Glomerular endothelial cell (primary cell): ENCODE results near the gene TMEM92. TPM values are rescaled to one million over a fixed set of nuclear protein-coding genes. Genes with fewer than 3 reads are reported as not detected.
"Not testable (repeated sequence)": the region's sequence is repeated elsewhere in the genome, so short reads cannot be mapped to it uniquely, and the experiment has no call there.

Source experiments
- DNase-seq: peaks from one replicate; pipeline ENCODE4 v3.0.0-alpha.2; 2011; ENCODE audit warnings: low read depth, low spot score; ENCODE audit errors: extremely low read depth
- total RNA-seq: library from RNA; depleted of rRNA; stranded (reverse); fragments of >200 nt; gene quantifications from 2 replicates; pipeline ENCODE4 v1.2.3, GENCODE V29; 2015

Gene TMEM92
- total RNA-seq, 1 donor from 2014 or later = 0.12 TPM

DNA sequence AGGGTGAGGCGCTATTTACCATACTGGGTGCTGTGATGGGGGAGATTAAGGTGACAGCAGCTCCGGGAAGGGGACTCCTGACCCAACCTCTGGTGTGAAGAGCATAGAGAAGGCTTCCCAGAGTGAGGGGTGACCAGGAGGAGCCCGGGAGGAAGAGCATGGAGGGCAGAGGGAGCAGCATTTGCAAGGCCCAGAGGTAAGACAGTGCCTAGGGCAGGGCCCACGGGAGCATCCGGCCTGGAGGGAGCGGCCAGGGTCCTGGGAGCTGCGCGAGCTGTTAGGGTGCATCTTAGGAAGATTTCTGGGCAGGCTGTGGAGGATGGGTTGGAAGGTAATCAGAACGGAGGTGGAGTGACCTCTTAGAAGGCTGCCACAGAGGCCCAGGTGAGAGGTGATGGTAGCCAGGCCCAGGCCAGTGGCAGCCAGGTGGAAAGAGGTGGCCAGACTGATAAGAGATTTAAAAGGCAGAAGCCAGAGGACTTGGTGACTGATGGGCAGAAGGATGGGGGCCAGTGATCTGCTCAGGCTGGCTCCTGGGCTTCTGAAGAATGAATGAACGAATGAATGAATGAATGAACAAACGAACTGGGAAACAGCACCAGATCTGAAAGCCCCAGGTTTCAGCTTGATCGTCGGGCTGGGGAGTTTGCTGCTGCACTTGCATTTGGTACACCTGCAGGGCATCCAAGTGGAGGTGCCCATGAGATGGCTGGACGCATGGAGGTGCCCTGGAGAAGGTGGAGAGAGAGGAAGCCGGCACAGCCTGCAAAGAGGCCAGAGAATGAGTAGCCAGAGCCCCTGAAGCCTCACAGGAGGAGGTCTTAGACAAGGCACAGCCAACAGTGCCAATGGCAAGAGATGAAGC, 13.0 kb upstream of the TMEM92 start:
- no peak for DNase-seq

DNA sequence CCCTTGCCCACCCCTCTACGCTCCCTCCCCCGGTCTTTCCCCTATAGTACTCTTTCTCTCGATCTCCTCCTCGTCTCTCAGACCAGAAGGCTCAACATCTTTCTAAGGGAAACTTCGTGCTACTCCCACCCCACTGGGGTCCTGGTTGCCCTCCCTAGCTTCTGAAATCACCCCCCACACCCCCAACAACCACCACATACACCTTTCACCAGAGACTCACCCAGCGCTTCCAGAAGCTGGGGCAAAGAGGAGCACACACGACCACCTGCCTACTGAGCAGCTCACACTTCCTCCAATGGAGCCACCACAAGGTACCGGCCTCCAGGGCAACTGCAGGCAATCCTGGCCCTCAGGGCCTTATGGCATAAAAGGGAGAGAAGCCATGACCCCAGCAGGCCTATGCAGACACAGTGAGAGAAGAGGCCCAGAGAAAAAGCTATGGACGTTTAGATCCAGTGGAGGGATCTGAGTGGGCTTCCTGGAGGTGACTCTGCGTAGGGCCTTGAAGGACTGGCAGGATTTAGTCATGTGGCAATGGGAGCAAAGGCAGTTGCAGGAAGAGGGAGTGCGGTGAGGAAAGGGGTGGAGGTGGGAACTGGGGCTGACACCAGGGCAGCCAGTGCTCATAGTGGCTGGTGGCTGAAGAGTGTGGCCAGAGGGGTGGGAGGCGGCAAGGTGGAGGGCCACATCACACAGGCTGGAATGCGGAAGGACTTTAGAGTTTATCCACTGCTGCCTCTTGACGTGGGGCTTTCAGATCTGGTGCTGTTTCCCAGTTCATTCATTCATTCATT, 12.1 kb upstream of the TMEM92 start:
- DNase-seq = no peak

DNA sequence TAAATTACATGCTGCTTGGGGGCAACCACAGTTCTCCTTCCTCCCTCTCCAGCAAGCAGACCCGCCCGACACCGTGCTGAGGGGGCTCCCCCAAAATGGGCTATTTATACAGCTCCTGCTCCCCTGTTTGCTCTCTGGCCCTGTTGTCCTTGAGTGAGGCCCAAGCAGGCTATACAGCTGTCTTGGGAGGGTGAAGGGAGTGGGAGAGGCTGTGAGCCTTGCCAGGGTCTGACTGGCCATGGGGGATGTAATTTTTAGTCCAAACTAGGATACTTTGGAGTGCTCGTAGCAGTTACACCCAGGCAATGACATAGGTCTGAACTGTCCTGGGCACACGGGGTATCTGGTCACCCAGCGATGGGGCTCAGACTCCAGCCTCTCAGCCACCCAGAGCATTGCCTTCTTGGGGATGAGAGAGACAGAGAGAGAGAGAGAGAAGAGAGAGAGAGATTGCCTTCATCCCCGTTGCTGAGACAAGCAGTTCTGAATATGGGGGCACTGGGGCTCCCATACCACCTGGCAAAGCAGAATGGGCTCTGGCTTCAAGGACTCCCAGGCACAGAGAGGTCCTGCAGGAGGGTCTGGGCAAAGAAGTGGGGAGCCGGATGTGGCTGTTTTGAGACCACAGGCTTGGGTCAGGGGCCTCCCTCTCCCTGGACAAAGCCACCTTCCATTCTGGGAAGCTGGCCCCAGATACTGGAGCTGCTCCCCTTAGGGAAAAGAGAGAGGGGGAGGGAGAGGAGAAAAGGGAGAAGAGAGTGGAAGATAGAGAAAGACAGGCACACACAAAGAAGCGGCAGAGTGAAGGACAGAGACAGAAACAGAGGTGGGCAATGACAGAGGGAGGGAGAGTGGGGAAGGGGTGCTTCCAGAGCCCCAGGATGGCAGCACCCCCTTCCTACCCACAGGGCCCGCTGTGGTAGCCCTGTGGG, 10.7 kb upstream of the TMEM92 start:
- no peak for DNase-seq

DNA sequence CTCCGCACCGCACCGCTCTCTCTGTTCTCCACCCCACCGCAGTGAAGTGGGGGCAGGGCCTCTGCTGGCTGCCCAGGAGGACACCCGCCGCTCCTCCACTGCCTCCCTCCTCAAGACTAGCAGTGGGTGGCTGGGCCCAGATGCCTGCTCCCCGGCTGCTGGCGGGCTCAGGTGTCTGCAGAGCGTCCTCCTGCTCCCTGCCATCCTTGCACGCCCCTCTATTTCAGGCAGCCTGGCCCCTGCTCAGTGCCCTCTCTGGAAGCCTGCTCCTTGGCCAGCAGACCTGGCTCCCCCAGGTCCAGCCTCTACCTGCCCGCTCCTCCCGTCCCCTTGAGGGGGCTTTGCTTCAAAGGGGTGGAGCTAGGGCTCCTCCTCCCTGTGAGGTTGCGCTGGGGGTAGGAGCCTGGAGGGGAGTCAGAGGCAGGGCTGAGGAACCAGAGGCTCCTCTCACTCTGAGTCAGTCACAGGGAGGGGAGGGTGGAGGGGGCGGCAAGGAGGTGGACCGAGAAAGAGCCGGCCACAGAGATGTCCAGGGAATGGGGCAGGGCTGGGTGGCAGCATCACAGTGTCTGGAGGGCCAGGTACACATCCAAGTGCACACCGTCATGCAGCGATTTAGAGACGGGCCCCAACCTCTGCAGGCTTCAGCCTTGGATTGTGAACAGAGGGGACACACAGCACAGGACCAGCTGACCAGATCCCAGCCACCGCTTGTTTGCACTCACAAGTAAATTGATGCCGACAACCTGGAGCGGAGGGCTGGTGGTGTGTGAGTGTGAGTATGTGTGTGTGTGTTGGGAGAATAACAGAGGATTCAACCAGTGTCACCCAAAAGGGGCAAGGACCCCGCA, 9.8 kb upstream of the TMEM92 start:
- no peak for DNase-seq

DNA sequence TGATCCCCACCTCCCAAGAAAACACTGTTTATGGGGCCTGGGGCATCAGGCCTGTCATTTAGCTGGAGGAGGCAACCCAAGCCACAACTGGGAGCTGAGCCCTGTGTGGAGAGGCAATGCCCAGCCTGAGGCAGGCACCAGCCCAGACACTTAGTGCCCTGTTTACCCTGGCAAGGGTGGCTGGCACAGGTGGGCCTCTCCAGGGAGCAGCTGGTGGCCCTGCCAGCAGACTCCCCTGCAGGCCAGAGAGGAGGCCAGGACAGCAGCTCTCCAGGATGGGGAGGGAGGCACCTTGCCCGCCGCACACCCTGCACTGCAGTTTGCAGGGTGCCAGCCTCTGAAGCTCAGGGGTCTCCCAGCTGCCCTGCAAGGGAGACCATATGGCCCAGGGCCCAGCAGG, 9.1 kb upstream of the TMEM92 start:
- DNase-seq = no peak

DNA sequence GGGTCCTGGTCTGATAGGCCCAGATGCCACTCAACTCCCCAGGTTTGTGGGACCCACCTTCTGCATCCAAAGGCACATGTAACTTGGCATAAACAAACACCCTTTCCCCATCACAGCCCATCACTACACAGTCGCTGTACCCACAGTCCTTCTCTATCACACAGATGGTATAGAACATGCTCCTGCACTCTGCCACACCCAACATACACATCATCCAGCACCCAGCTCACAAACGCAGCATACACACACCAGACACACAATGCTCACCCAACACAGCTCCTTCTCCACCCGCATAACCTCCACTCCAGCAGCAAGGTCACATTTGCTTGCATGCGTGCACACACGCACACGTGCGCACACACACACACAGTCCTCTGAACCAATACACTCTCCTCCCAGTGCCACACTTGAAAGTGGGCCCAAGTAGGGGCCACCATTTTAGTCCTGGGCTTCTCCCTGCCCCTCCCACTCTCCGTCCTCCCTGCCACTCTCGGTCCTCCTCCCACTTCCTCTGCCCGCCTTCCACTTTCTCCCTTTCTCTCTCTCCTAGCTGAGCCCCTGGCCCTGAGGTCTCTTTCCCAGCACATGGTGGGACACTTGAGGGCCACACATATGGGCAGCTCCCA, 8.5 kb upstream of the TMEM92 start:
- no peak for DNase-seq

DNA sequence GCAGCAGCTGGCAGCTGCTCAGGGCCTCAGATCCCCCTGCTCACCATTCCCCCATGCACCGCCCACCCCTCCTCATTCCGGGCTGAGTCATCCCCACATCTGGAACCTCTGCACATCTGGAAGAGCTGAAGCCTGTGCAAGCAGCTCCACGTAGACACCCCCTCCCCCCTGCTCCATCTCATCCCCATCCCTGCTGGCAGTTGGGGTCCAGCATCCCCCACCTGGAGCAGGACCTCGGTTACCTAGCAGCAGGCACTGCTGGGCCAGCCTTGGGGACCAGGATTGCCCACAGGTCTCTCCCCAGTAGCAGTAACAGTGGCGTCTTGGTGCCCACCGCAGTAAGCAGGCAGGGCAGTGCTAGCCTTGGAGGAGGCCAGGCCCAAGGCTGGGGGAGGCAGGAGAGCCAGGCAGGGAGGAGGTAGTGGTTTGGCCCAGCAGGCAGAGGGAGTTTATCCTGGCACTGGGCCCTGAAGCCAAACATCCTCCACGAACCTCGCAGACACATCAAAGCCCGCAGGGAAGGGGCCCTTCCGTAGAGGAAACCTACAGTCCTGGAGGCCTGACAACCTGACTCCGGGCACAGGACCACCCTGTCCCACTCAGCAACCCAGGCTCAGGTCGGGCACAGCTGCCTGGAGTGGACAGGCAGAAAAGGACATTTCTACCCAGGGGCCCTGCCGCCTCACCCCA, 7.7 kb upstream of the TMEM92 start:
- DNase-seq = no peak

DNA sequence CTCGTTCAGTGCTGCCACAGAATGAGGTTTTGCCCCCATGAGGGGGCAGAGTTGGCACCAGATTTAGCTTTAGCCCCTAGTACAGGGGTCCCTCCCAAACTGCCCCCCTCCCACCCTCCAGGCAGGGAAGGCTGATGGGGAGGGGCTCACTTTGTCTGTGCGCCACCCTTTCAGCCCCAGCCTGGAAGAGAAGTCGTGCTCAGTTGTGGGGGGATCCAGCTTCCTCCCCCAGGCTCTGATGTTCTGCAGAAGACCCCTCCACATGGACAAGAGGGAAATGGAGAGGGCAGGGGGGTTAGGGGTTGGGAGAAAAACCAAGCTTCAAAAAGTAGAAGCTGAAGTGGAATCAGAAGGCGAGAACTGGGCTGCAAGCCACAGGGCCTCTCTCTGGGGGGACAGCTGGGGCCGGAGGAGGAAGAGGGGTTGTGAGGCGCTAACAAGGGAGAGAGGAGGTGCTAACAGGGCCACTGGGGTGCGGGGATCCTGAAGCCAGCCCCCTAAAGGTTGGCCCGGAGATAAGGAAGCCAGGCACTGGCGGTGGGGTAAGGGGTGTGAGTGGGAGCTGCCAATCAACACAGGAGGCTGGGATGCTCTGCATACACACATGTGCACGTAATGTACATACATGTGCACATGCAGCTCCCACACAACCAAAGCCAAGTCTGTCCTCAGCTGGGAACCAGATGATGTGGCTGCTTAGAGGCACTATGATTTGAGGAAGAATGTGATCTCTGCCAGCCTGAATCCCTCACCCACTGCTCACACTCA, 7.0 kb upstream of the TMEM92 start:
- no peak for DNase-seq

DNA sequence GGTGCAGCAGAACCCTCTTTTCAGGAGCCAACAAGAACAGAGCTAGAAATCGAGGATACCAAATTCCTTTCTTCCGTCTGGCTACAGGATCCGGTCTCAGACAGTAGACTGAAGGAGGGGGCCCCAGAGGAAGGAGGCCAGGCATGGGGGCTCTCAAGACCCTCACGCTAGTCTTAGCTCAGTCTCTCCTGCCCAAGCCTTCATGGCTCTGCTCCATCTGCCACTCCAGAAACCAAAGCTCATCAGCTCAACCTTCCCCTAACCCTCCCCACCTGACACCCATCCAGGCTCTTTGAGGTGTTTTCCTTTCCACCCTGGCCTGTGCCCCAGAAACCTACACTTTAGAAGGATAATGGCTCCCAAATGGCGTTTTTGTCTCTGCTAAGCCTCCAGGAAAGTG, 6.2 kb upstream of the TMEM92 start:
- no peak for DNase-seq

DNA sequence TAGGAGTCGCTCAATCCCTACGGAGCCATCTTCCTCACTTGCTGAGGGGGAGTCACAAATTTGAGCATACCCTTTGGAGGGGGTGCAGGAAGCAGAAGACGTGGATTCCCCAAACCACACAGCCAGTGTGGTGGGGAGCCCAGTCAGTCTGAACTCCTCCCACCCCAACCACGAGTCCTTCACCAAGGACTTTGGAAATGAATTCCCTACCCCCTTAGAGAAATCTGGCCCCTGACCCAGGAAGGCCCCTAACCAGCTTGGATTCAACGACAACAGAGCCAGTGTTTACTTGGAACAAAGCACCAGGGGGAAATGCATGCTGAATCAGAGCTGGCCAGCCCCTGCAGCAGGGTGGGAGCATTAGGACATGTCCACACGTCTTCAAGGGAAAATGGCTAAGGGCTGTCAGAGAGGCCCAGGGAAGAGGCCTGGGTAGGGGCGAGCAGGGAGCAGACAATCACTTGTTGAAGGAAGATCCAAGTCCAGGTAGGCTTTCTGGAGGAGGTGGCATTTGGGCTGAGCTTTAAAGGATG, 5.5 kb upstream of the TMEM92 start:
- DNase-seq = no peak

DNA sequence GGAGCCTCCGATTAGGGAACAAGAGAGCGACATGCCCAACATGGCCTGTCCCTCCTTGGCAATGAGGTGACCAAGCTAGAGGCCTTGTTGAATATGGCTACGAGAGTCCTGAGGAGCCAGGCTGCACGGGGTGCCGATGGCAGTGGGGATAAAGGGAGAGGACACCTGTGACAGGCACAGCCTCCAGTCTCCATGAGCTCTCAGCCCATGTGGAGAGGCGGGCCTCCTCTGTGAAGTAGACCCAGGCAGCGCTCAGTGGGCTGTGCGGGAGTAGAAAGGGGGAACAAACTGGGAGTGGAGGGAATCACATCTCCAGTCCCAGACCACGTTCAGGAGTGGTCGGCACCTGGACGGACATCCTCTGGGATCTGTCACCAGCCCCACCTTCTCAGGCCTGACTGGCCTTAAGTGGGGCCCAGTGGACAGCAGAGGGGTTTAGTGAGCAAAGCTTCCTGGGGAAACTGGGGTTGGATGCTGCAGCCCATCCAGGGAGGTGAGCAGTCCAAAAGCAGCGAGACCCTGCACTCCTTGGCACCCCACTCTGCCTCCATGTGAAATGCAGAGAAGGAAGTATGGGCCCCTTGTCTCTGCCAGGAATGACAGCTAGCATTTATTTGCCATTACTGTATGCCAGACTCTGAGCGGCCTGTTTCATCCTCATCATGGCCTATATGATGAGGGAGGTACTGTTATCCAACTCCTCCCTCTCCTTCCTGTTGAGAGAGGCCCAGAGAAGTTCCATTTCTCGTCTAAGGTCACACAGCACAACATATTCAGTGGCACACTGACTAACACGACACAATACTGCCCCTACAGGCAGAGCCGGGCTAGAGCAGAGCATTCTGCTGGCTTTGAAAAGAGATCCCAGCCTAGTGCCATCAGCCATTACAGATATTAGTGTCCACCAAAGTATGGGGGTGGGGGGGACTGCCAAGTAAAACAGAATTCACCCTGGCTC, 4.5 kb upstream of the TMEM92 start:
- peak; percentile 22 for DNase-seq

DNA sequence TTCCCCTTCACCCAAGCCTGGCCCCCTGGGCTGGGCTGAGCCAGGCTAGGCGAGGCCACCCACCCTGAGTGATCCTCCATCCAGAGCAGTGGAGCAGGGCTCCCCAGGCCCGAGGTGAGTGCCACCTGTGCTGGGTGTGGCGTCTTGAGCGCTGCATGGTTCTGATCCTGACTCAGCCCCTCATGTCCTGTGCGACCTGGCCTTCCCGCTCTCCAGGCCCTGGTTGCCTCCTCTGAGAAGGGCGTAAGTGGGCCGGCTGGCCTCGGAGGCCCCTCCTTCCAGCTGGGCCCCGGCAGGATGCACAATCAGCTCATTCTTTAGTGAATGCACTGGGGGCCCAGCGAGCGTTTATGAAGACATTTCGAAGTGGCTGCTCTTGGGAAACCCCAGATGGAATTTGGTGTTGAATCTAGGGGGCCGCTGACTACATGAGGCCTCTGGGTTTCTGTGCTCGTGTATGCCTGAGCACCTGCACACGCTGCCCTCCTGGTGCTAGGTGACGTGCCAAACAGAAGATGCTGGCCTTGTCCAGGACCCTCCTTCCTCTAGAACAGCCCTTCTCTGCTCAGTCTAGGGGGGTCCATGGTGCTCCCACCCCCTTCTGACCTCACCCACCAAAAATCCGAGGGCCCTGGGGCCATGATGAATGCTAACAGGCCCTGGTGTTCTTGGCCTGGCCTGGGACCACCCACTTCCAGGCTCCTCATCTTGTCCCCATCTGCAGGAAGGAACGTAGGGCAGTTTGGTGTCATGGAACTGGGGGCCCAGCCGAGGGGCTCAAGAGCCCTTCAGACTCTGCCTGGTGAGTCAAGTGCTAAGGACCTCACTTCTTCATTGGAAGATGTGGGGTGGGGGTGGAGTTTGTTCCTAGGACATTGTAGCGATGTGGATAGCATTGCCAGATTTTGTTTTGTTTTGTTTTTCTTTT, 3.6 kb upstream of the TMEM92 start:
- no peak for DNase-seq

DNA sequence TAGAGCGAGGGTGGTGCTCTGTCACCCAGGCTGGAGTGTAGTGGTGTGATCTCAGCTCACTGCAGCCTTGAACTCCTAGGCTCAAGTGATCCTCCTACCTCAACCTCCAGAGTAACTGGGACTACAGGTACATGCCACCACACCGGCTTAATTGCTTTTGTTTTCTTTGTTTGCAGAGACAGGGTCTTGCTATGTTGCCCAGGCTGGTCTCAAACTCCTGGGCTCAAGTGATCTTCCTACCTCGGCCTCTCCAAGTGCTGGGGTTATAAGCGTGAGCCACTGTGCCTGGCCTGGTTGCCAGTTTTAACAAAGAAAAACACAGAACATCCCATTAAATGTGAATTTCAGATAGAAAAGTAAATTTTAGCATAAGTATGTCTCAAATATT, 2.9 kb upstream of the TMEM92 start:
- not testable (repeated sequence) for DNase-seq

DNA sequence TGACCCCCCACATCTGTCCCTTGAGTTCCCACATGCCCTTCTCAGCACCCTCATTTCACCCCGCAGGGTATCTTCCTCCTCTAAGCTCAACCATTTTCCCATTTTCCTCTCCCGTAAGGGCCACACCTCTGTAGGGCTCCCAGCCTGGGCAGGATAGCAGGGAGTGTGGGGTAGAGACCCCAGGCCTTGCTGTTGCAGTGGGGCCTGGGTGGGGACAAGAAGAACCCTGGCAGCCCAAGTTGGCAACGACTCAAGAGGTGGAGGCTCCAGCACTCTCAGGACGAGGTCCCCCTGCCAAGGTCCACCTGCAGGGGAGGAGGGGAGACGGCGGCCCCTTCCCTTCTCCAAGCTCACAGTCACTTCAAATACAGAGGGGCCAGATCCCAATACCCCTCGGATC, 2.0 kb upstream of the TMEM92 start:
- DNase-seq = no peak

DNA sequence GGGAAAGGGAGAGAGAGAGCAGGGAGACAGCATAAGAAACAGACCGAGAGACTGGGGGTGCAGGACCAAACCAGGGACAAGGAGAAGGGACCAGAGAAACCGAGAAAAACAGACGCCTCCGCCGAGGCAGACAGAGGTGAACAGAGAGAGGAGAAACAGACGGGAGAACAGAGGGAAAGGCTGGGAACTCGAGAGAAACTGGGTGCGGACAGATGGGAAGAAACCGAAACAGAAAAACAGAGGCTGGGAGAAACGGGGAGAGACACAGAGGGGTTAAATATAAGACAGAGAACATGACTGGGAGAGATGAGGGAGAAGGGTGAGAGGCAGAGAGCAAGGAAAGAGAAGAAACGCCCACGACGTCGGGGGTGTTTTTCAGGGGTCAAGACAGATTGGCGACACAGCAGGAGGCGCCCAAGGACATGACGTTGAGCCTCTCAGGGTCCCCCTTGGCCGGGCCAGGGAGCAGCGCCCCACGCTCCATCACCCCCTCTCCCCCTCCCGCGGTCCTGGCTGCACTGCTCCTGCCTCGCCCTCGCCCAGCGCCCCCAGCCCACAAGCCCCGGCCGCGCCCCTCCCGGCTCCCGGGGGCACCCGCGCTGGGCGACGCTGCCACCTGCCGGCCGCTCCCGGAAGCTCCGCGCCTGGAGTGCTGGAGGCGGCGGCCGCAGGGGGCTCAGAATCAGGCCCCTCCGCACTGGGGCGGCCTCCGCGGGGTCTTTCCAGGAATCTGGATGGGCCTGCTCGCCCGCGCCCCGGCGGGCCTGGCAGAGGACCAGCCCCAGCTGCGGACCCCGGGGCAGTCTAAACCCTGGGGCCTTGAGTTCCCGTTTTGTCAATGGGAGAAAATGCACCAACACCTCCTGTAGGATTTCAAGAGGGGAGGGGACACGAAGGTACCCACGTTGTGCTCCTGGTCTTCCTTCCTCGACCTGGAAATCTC, 1.3 kb upstream of the TMEM92 start:
- no peak for DNase-seq
